ENCODE results near the gene RAB5A. TPM values are rescaled to one million over a fixed set of nuclear protein-coding genes. Genes with fewer than 3 reads are reported as not detected.
A peak's percentile ranks its signal among the peaks of the same experiment; 100 is the strongest.
"Not testable (repeated sequence)": the region's sequence is repeated elsewhere in the genome, so short reads cannot be mapped to it uniquely, and the experiment has no call there.

RAB5A gene
- total RNA-seq = 17.5 TPM

- ATAC-seq (peak; percentile 93), DNase-seq (ENCODE audit: low spot score) (peak; percentile 98)
Observed at GRCh38 chr3:19946832-19947548, at the start of gene RAB5A. Gene RAB5A, plus strand, starts transcription at chr3:19947097. Its CDS starts 3,802 bp downstream, at chr3:19950899.

GRCh38 chr3:19898721-19899120 is 48.2 kb upstream of the RAB5A start:
- ATAC-seq (no peak), DNase-seq (ENCODE audit: low spot score) (no peak)

- DNase-seq (ENCODE audit: low spot score) = no peak
- peak; percentile 61 for ATAC-seq
Observed at GRCh38 chr3:19899264-19899663, 47.6 kb upstream of the RAB5A start.

- peak; percentile 24 for ATAC-seq
- not testable (repeated sequence) for DNase-seq (ENCODE audit: low spot score)
Observed at GRCh38 chr3:19899833-19900232, 47.1 kb upstream of the RAB5A start.

- ATAC-seq = peak; percentile 48
- no peak for DNase-seq (ENCODE audit: low spot score)
Observed at GRCh38 chr3:19901337-19901736, 45.6 kb upstream of the RAB5A start.

GRCh38 chr3:19901918-19902317 is 45.0 kb upstream of the RAB5A start:
- DNase-seq (ENCODE audit: low spot score) (no peak), ATAC-seq (peak; percentile 38)

GRCh38 chr3:19903649-19904048 is 43.2 kb upstream of the RAB5A start:
- ATAC-seq (no peak), DNase-seq (ENCODE audit: low spot score) (no peak)

GRCh38 chr3:19907523-19907922 is 39.4 kb upstream of the RAB5A start:
- DNase-seq (ENCODE audit: low spot score) (no peak), ATAC-seq (no peak)

GRCh38 chr3:19911452-19911851 is 35.4 kb upstream of the RAB5A start:
- ATAC-seq = no peak
- DNase-seq (ENCODE audit: low spot score) = no peak

- ATAC-seq (no peak), DNase-seq (ENCODE audit: low spot score) (no peak)
Observed at GRCh38 chr3:19917167-19917566, 29.7 kb upstream of the RAB5A start.

GRCh38 chr3:19920401-19921080 is 26.4 kb upstream of the RAB5A start:
- DNase-seq (ENCODE audit: low spot score) (no peak), ATAC-seq (no peak)

- DNase-seq (ENCODE audit: low spot score) = no peak
- no peak for ATAC-seq
Observed at GRCh38 chr3:19931180-19931692, 15.7 kb upstream of the RAB5A start.

GRCh38 chr3:19931767-19932188 is 15.1 kb upstream of the RAB5A start:
- ATAC-seq (no peak), DNase-seq (ENCODE audit: low spot score) (no peak)

GRCh38 chr3:19932422-19932821 is 14.5 kb upstream of the RAB5A start:
- no peak for DNase-seq (ENCODE audit: low spot score)
- no peak for ATAC-seq

GRCh38 chr3:19934098-19934566 is 12.8 kb upstream of the RAB5A start, which contains the start of gene EFHB:
Gene EFHB, minus strand, starts transcription at chr3:19934217. Its CDS starts 199 bp downstream, at chr3:19934018.
- DNase-seq (ENCODE audit: low spot score) = no peak
- ATAC-seq = peak; percentile 42

GRCh38 chr3:19937459-19938294 is 9.2 kb upstream of the RAB5A start:
- no peak for ATAC-seq
- DNase-seq (ENCODE audit: low spot score) = no peak

- no peak for ATAC-seq
- no peak for DNase-seq (ENCODE audit: low spot score)
Observed at GRCh38 chr3:19938295-19938627, 8.6 kb upstream of the RAB5A start.

- DNase-seq (ENCODE audit: low spot score) (no peak), ATAC-seq (no peak)
Observed at GRCh38 chr3:19940643-19941042, 6.3 kb upstream of the RAB5A start.

- ATAC-seq = peak; percentile 16
- no peak for DNase-seq (ENCODE audit: low spot score)
Observed at GRCh38 chr3:19945534-19945933, 1.4 kb upstream of the RAB5A start.

- peak; percentile 13 for ATAC-seq
- peak; percentile 46 for DNase-seq (ENCODE audit: low spot score)
Observed at GRCh38 chr3:19945969-19946831, 697 bp upstream of the RAB5A start.

All from left lobe of liver (tissue), 2 donors.